Ishikawa (cell line): ENCODE data around the gene IGF2BP3.

Experiments
- CEBPB ChIP-seq: IDR thresholded peaks from 2 replicates; pipeline ENCODE4 v1.6.1; 2012
- CREB1 ChIP-seq: IDR thresholded peaks from 2 replicates; pipeline ENCODE4 v1.6.1; 2012; ENCODE audit warnings: low read depth
- EGR1 ChIP-seq: IDR thresholded peaks from 2 replicates; pipeline ENCODE4 v1.6.1; 2012
- EP300 ChIP-seq: IDR thresholded peaks from 2 replicates; pipeline ENCODE4 v1.6.1; 2012; ENCODE audit warnings: borderline replicate concordance
- FOXM1 ChIP-seq: IDR thresholded peaks from 2 replicates; pipeline ENCODE4 v1.6.1; 2012; ENCODE audit warnings: low read depth, borderline replicate concordance
- MAX ChIP-seq: IDR thresholded peaks from 2 replicates; pipeline ENCODE4 v1.6.1; 2012
- NFIC ChIP-seq: IDR thresholded peaks from 2 replicates; pipeline ENCODE4 v1.6.1; 2012
- RAD21 ChIP-seq: IDR thresholded peaks from 2 replicates; pipeline ENCODE4 v1.6.1; 2012; ENCODE audit warnings: low read depth
- TAF1 ChIP-seq: IDR thresholded peaks from 2 replicates; pipeline ENCODE4 v1.6.1; 2012; ENCODE audit warnings: low read depth, mild to moderate bottlenecking
- TCF12 ChIP-seq: IDR thresholded peaks from 2 replicates; pipeline ENCODE4 v1.6.1; 2012; ENCODE audit warnings: low read depth
- TEAD4 ChIP-seq: IDR thresholded peaks from 2 replicates; pipeline ENCODE4 v1.6.1; 2012
- USF1 ChIP-seq: IDR thresholded peaks from 2 replicates; pipeline ENCODE4 v1.6.1; 2012
- YY1 ChIP-seq: IDR thresholded peaks from 2 replicates; pipeline ENCODE4 v1.6.1; 2012; ENCODE audit warnings: low read depth
- ZBTB7A ChIP-seq: IDR thresholded peaks from 2 replicates; pipeline ENCODE4 v1.6.1; 2012; ENCODE audit warnings: low read depth
- TF ChIP-seq, protein P1 (sequence below): IDR thresholded peaks from 2 replicates; pipeline ENCODE4 v1.6.1; 2012; ENCODE audit warnings: low read depth, mild to moderate bottlenecking

Gene IGF2BP3

GRCh38 chr7:23279819-23280525 lies 190.3 kb downstream of the IGF2BP3 start:
- TF ChIP-seq ZBTB7A: no peak
- TF ChIP-seq TEAD4: no peak
- TF ChIP-seq USF1: no peak
- no peak for TF ChIP-seq RAD21
- TF ChIP-seq FOXM1: no peak

DNA sequence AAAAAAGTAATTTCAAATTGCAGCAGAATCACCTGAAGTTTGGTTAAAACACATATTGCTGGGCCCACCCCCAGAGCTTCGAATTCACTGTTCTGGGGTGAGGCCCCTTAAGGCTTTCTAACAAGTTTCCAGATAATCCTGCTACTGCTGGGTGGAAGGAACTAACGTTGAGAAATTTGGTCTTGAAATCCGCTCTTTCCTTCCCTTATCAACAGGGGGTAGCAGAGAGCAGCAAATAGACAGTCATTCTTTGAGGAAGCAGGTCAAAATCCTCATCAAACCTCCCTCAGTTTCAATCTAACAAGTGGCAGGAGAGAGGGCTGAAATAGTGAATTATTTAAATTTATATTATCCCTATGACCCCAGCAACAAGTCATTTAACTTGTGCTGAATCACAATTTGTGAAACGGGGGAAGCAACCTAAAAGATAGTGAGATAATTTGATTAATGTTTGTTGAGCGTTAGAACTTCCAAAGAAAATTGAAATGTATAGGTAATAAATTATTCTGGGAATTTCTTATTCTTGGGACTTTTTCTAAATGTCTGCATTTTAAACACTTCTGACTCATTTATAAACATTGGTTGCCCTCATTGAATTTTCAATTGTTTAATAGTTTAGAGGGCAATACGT lies 192.8 kb downstream of the IGF2BP3 start:
- no peak for TF ChIP-seq MAX
- TF ChIP-seq RAD21: peak; percentile 95
- TF ChIP-seq, protein P1, sequence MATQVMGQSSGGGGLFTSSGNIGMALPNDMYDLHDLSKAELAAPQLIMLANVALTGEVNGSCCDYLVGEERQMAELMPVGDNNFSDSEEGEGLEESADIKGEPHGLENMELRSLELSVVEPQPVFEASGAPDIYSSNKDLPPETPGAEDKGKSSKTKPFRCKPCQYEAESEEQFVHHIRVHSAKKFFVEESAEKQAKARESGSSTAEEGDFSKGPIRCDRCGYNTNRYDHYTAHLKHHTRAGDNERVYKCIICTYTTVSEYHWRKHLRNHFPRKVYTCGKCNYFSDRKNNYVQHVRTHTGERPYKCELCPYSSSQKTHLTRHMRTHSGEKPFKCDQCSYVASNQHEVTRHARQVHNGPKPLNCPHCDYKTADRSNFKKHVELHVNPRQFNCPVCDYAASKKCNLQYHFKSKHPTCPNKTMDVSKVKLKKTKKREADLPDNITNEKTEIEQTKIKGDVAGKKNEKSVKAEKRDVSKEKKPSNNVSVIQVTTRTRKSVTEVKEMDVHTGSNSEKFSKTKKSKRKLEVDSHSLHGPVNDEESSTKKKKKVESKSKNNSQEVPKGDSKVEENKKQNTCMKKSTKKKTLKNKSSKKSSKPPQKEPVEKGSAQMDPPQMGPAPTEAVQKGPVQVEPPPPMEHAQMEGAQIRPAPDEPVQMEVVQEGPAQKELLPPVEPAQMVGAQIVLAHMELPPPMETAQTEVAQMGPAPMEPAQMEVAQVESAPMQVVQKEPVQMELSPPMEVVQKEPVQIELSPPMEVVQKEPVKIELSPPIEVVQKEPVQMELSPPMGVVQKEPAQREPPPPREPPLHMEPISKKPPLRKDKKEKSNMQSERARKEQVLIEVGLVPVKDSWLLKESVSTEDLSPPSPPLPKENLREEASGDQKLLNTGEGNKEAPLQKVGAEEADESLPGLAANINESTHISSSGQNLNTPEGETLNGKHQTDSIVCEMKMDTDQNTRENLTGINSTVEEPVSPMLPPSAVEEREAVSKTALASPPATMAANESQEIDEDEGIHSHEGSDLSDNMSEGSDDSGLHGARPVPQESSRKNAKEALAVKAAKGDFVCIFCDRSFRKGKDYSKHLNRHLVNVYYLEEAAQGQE: no peak

- TF ChIP-seq TAF1: no peak
- no peak for TF ChIP-seq YY1
- TF ChIP-seq USF1: no peak
- no peak for TF ChIP-seq TEAD4
Measured at GRCh38 chr7:23276947-23277346, 193.3 kb downstream of the IGF2BP3 start.

DNA sequence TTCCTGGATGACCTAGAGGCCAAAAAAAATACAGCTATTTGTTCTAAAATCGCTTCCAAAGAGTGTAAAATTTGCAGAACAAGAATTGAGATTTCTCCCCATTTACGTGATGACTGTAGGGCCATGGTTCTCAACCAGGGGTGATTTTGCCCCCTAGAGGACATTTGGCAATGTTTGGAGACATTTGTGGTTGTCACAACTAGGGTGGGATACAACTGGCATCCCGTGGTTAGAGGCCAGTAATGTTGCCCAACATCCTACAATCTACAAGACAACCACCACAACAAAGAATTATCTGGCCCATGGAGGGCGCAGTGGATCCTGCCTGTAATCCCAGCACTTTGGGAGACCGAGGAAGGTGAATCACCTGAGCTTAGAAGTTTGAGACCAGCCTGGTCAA lies 193.9 kb downstream of the IGF2BP3 start:
- no peak for TF ChIP-seq TEAD4
- TF ChIP-seq, protein P1: no peak
- TF ChIP-seq CEBPB: no peak
- TF ChIP-seq FOXM1: no peak
- no peak; the same call in 1 of the 2 replicates for TF ChIP-seq RAD21
- TF ChIP-seq TAF1: no peak
- no peak for TF ChIP-seq USF1
- TF ChIP-seq YY1: no peak
- TF ChIP-seq TCF12: no peak
- no peak for TF ChIP-seq EP300
- no peak for TF ChIP-seq NFIC
- no peak for TF ChIP-seq EGR1
- no peak for TF ChIP-seq ZBTB7A
- TF ChIP-seq CREB1: no peak
- no peak for TF ChIP-seq MAX

GRCh38 chr7:23275912-23276311 lies 194.4 kb downstream of the IGF2BP3 start:
- TF ChIP-seq CEBPB: no peak
- no peak for TF ChIP-seq CREB1
- TF ChIP-seq EGR1: no peak
- no peak for TF ChIP-seq TAF1
- no peak for TF ChIP-seq YY1
- TF ChIP-seq USF1: no peak
- TF ChIP-seq MAX: no peak
- TF ChIP-seq TCF12: no peak
- TF ChIP-seq ZBTB7A: no peak
- TF ChIP-seq, protein P1: no peak
- TF ChIP-seq NFIC: no peak
- TF ChIP-seq RAD21: no peak
- TF ChIP-seq EP300: no peak
- TF ChIP-seq FOXM1: no peak
- TF ChIP-seq TEAD4: no peak
